Activated CD4-positive, alpha-beta memory T cell treated with anti-CD3 and anti-CD28 coated beads for 36 hours (primary cell): ENCODE measurements around the gene CALHM2. TPM values are rescaled to one million over a fixed set of nuclear protein-coding genes. Genes with fewer than 3 reads are reported as not detected.
A peak's percentile ranks its signal among the peaks of the same experiment; 100 is the strongest.

Experiments
- CTCF ChIA-PET: fragments of 350-600 bp; sonication (Branson Sonifier 250); formaldehyde crosslinking; loops from one replicate; lab custom pipeline; 2021; ENCODE audit warnings: antibody characterized with exemption, inconsistent platforms; lab: Charles Lee
- POLR2A ChIA-PET: fragments of 350-600 bp; sonication (Branson Sonifier 250); formaldehyde crosslinking; loops from one replicate; lab custom pipeline; 2021; ENCODE audit warnings: antibody characterized with exemption; lab: Charles Lee
- DNase-seq: peaks from one replicate; pipeline ENCODE4 v3.0.0-alpha.2; 2020
- H3K27ac Mint-ChIP-seq: one replicate; pipeline ENCODE4 v1.8.0; 2021; ENCODE audit warnings: mixed read lengths
- H3K27me3 Mint-ChIP-seq: one replicate; pipeline ENCODE4 v1.8.0; 2021; ENCODE audit warnings: mixed read lengths
- H3K36me3 Mint-ChIP-seq: one replicate; pipeline ENCODE4 v1.8.0; 2021; ENCODE audit warnings: mixed read lengths
- H3K4me1 Mint-ChIP-seq: one replicate; pipeline ENCODE4 v1.8.0; 2021; ENCODE audit warnings: low read depth, mixed read lengths
- H3K4me3 Mint-ChIP-seq: one replicate; pipeline ENCODE4 v1.8.0; 2021; ENCODE audit warnings: mild to moderate bottlenecking, mixed read lengths
- H3K9me3 Mint-ChIP-seq: one replicate; pipeline ENCODE4 v1.8.0; 2021; ENCODE audit warnings: mixed read lengths
- intact Hi-C: fragments of 100-400 bp; cut with micrococcal nuclease; formaldehyde crosslinking; loops from one replicate; pipeline ENCODE4 v1.15.1; 2023
- total RNA-seq, 2 experiments: library from RNA; stranded (reverse); gene quantifications; one replicate each; pipeline ENCODE4 v1.2.3, GENCODE V29; 2021

CALHM2 gene
- total RNA-seq, 2 experiments from 2014 or later, result 21.6 to 22.5 TPM

- Mint-ChIP-seq H3K4me1 (peaks cover 33% of the 10 kb centered on the region), H3K9me3 (no peaks in the 10 kb centered on the region), H3K4me3 (no peak overlapping the region), H3K36me3 (peaks cover 58% of the 10 kb centered on the region), H3K27me3 (no peaks in the 10 kb centered on the region), H3K27ac (peak overlapping the region; percentile 35)
- POLR2A ChIA-PET, result no interaction called here
- CTCF ChIA-PET, result interaction anchor here (0.8 kb wide), 1 partner anchor 40 kb away, joined by 3 read pairs; no protein-coding TSS in a partner anchor
- intact Hi-C loops, result no loop called here
- DNase-seq, result no peak
Observed at GRCh38 chr10:103445767-103446567, 6.2 kb downstream of the CALHM2 start.

- Mint-ChIP-seq H3K4me1 (peaks cover 26% of the 10 kb centered on the region), H3K4me3 (no peak overlapping the region), H3K9me3 (no peaks in the 10 kb centered on the region), H3K27ac (no peak overlapping the region), H3K27me3 (no peaks in the 10 kb centered on the region), H3K36me3 (peaks cover 55% of the 10 kb centered on the region)
- DNase-seq, result no peak
- POLR2A ChIA-PET, result no interaction called here
- intact Hi-C loops, result no loop called here
- CTCF ChIA-PET, result no interaction called here
Observed at GRCh38 chr10:103445366-103445765, 6.8 kb downstream of the CALHM2 start.

- H3K4me3 Mint-ChIP-seq, result no peak overlapping the region
- ChIA-PET POLR2A (no interaction called here), CTCF (no interaction called here)
- peaks cover 19% of the 10 kb centered on the region for H3K4me1 Mint-ChIP-seq
- intact Hi-C loops, result no loop called here
- H3K36me3 Mint-ChIP-seq, result peaks cover 54% of the 10 kb centered on the region
- no peak overlapping the region for H3K27ac Mint-ChIP-seq
- DNase-seq, result no peak
- H3K27me3 Mint-ChIP-seq, result no peaks in the 10 kb centered on the region
- H3K9me3 Mint-ChIP-seq, result no peaks in the 10 kb centered on the region
Observed at GRCh38 chr10:103444478-103444877, 7.7 kb downstream of the CALHM2 start.

GRCh38 chr10:103443475-103444185, 8.5 kb downstream of the CALHM2 start:
- POLR2A ChIA-PET, result interaction anchor here (0.6 kb wide), 1 partner anchor 61 kb away, joined by 4 read pairs; no protein-coding TSS in a partner anchor
- CTCF ChIA-PET, result no interaction called here
- Mint-ChIP-seq H3K36me3 (peaks cover 50% of the 10 kb centered on the region), H3K4me1 (peaks cover 11% of the 10 kb centered on the region), H3K9me3 (no peaks in the 10 kb centered on the region), H3K4me3 (no peak overlapping the region), H3K27me3 (no peaks in the 10 kb centered on the region), H3K27ac (no peak overlapping the region)
- no peak for DNase-seq
- intact Hi-C loops, result no loop called here

- no peaks in the 10 kb centered on the region for H3K9me3 Mint-ChIP-seq
- H3K4me3 Mint-ChIP-seq, result no peak overlapping the region
- H3K36me3 Mint-ChIP-seq, result peaks cover 53% of the 10 kb centered on the region
- H3K4me1 Mint-ChIP-seq, result peaks cover 3% of the 10 kb centered on the region
- DNase-seq, result no peak
- ChIA-PET CTCF (interaction anchor here (1.5 kb wide), 1 partner anchor 9 kb away, joined by 7 read pairs; the partner anchor contains the start of gene CALHM2), POLR2A (no interaction called here)
- intact Hi-C loops, result no loop called here
- H3K27ac Mint-ChIP-seq, result no peak overlapping the region
- H3K27me3 Mint-ChIP-seq, result no peaks in the 10 kb centered on the region
Observed at GRCh38 chr10:103442031-103442461, 10.1 kb downstream of the CALHM2 start.

DNA sequence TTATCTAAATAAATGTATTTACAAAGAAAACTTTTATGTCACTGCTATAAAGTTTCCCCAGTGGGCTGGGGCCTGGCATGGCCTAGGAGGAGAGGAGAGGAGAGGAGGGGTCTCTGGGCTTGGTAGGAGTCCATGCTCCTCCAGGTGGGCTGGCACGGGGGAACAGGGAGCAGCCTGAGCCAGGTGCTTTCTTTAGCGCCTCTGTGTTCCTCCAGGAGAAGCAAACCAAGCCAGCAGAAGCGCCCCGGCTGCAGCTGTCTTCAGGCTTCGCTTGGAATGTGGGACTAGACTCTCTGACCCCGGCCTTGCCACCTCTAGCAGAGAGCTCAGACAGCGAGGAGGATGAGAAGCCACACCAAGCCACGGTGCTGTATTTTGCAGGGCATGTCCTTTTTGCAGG, 10.6 kb downstream of the CALHM2 start:
- no peaks in the 10 kb centered on the region for H3K9me3 Mint-ChIP-seq
- H3K36me3 Mint-ChIP-seq, result peaks cover 56% of the 10 kb centered on the region
- POLR2A ChIA-PET, result no interaction called here

GRCh38 chr10:103441206-103441605, 11.0 kb downstream of the CALHM2 start:
- H3K4me1 Mint-ChIP-seq, result no peaks in the 10 kb centered on the region
- CTCF ChIA-PET, result no interaction called here
- DNase-seq, result no peak
- H3K9me3 Mint-ChIP-seq, result no peaks in the 10 kb centered on the region
- H3K4me3 Mint-ChIP-seq, result no peak overlapping the region
- no peaks in the 10 kb centered on the region for H3K27me3 Mint-ChIP-seq
- POLR2A ChIA-PET, result interaction anchor here (1.3 kb wide), 1 partner anchor 10 kb away, joined by 5 read pairs; no protein-coding TSS in a partner anchor
- H3K36me3 Mint-ChIP-seq, result peaks cover 56% of the 10 kb centered on the region
- intact Hi-C loops, result no loop called here
- no peak overlapping the region for H3K27ac Mint-ChIP-seq

More for the DNA sequence above, 10.6 kb downstream of the CALHM2 start:
- H3K27ac Mint-ChIP-seq, result no peak overlapping the region
- intact Hi-C loops, result no loop called here
- no peak overlapping the region for H3K4me3 Mint-ChIP-seq
- H3K27me3 Mint-ChIP-seq, result no peaks in the 10 kb centered on the region
- no peaks in the 10 kb centered on the region for H3K4me1 Mint-ChIP-seq
- CTCF ChIA-PET, result interaction anchor here (1.5 kb wide), 1 partner anchor 10 kb away, joined by 7 read pairs; the partner anchor contains the start of gene CALHM2
- DNase-seq, result no peak

- Mint-ChIP-seq H3K4me1 (no peaks in the 10 kb centered on the region), H3K27ac (no peak overlapping the region), H3K27me3 (no peaks in the 10 kb centered on the region), H3K4me3 (no peak overlapping the region), H3K9me3 (no peaks in the 10 kb centered on the region), H3K36me3 (peaks cover 57% of the 10 kb centered on the region)
- CTCF ChIA-PET, result no interaction called here
- DNase-seq, result no peak
- POLR2A ChIA-PET, result interaction anchor here (1.3 kb wide), 1 partner anchor 11 kb away, joined by 5 read pairs; no protein-coding TSS in a partner anchor
- intact Hi-C loops, result no loop called here
Observed at GRCh38 chr10:103440416-103440815, 11.8 kb downstream of the CALHM2 start.

DNA sequence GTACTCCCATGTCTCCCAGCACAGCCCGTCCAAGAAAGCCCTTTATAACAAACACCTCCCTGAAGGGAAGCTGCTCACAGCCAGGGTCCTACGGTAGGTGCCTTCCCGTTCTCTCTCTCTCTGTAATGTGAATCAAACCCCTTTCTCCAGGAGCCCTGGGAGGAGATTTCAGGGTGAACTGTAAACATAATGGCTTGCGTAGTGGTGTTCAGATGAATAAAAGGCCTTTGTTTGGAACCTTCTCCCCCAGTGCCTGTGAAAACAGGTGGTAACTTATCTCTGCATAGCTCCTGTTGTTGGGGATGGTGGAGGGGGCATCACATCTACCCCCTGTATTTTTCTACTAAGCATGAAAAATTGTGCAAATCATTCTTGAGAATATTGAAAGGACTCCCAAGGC, 12.4 kb downstream of the CALHM2 start:
- Mint-ChIP-seq H3K27ac (no peak overlapping the region), H3K9me3 (no peaks in the 10 kb centered on the region), H3K27me3 (no peaks in the 10 kb centered on the region), H3K4me3 (no peak overlapping the region), H3K4me1 (no peaks in the 10 kb centered on the region), H3K36me3 (peaks cover 58% of the 10 kb centered on the region)
- CTCF ChIA-PET, result no interaction called here
- intact Hi-C loops, result no loop called here
- no peak for DNase-seq
- POLR2A ChIA-PET, result interaction anchor here (1.3 kb wide), 1 partner anchor 11 kb away, joined by 5 read pairs; no protein-coding TSS in a partner anchor

DNA sequence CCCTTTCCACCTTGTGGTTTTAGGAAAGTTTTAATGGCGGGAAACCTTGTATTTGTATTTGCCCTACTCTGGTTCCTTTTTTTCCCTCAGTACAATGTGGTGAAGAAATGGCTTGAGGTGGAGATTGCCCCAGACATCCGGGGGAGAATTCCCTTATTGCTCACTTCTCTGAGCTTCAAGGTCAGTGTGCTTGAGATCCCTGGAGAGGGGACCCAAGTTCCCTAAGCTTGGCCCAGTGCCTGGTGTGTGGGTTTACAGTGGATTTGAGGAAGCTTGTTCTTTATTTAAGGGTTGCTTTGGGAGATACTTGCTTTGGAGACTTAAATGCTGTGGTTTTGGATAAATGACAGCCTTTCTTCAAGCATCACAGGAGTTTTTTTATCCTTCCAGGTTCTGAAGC, 18.3 kb downstream of the CALHM2 start:
- ChIA-PET POLR2A (no interaction called here), CTCF (interaction anchor here (1.0 kb wide), 1 partner anchor 52 kb away, joined by 3 read pairs; no protein-coding TSS in a partner anchor)
- Mint-ChIP-seq H3K4me1 (peaks cover 17% of the 10 kb centered on the region), H3K4me3 (no peak overlapping the region), H3K36me3 (peaks cover 56% of the 10 kb centered on the region), H3K27me3 (no peaks in the 10 kb centered on the region), H3K9me3 (no peaks in the 10 kb centered on the region), H3K27ac (no peak overlapping the region)
- intact Hi-C loops, result no loop called here
- DNase-seq, result no peak

- ChIA-PET CTCF (interaction anchor here (1.4 kb wide), 1 partner anchor 20 kb away, joined by 5 read pairs; the partner anchor contains the start of gene CALHM2), POLR2A (no interaction called here)
- Mint-ChIP-seq H3K27me3 (no peaks in the 10 kb centered on the region), H3K4me3 (no peak overlapping the region), H3K4me1 (peaks cover 34% of the 10 kb centered on the region), H3K9me3 (no peaks in the 10 kb centered on the region), H3K27ac (no peak overlapping the region), H3K36me3 (peaks cover 57% of the 10 kb centered on the region)
- intact Hi-C loops, result no loop called here
- no peak for DNase-seq
Observed at GRCh38 chr10:103431902-103432301, 20.3 kb downstream of the CALHM2 start.

GRCh38 chr10:103429647-103430046, 22.5 kb downstream of the CALHM2 start:
- H3K27ac Mint-ChIP-seq, result peak overlapping the region; percentile 48
- DNase-seq, result peak; percentile 51
- intact Hi-C loops, result loop anchor here (1.0 kb wide), 1 partner anchor 42 kb away; no protein-coding TSS in a partner anchor
- H3K27me3 Mint-ChIP-seq, result no peaks in the 10 kb centered on the region
- peaks cover 53% of the 10 kb centered on the region for H3K36me3 Mint-ChIP-seq
- H3K4me1 Mint-ChIP-seq, result peaks cover 34% of the 10 kb centered on the region
- H3K4me3 Mint-ChIP-seq, result no peak overlapping the region
- H3K9me3 Mint-ChIP-seq, result no peaks in the 10 kb centered on the region
- POLR2A ChIA-PET, result no interaction called here
- CTCF ChIA-PET, result no interaction called here
